ENCODE measurements around the gene MCTP1. TPM values are rescaled to one million over a fixed set of nuclear protein-coding genes. Genes with fewer than 3 reads are reported as not detected.

The MCTP1 gene
- total and polyA plus RNA-seq, 2 experiments from 2014 or later = 0.23 TPM; not detected in 1

DNA sequence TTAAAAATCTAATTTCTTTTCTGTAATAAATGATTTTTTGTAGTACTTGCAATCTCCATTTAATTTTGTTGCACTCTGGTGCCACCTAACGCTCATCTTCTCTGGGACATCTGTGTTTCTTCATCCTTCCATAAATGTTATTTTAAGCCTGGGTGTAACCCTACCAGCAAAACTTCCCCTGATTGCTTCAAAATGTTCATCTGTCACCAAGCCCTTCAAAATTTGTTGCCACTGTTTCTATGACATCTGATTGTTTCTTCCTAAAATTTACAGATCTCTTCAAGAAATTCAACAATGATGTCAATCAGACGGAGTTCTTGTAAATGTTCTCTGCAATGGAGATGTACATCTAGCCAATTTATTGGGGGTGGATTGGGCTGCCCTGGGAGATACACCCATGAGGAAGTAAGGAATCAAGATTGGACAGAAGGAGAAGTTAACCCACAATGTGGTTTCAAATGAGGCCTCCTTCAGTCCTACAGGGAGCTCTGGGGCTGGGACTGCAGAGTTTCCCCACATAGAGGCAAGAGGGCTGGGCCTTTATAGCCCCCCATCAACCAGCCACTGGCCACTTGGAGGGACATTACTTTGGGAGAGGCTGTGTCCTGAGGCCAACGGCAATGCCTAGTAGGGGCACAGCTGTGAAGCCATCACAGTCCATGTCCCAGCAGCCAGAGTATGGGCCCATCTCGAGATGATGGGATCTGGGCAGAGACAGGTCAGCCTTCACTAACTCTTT, 23.3 kb downstream of the MCTP1 start:
- DNase-seq = peak; percentile 58
- H3K36me3 ChIP-seq (ENCODE audit: low read depth) = no peaks in the 10 kb centered on the region
- no peak overlapping the region for H2AFZ ChIP-seq
- H3K9ac ChIP-seq = no peak overlapping the region
- no peaks in the 10 kb centered on the region for H3K9me2 ChIP-seq (ENCODE audit: insufficient read depth)
- H3K4me1 ChIP-seq (ENCODE audit: insufficient read depth) = no peaks in the 10 kb centered on the region
- no peak overlapping the region for H3K4me3 ChIP-seq
- WGBS, 2 experiments (ENCODE audit: low coverage in 1 of 2, low lambda C conversion rate in 2 of 2, missing lambda C conversion rate in 2 of 2) = 16 to 23% methylated on average over 4 of the region's 4 CpGs
- H3K27me3 ChIP-seq (replicated peaks; ENCODE audit: insufficient read depth) = peaks cover 7% of the 10 kb centered on the region
- no peaks in the 10 kb centered on the region for H3F3A ChIP-seq (ENCODE audit: insufficient read depth)
- in situ Hi-C loops (cut with MboI) = no loop called here
- H3K4me2 ChIP-seq (ENCODE audit: unreplicated experiment) = no peak overlapping the region
- H3K79me2 ChIP-seq (ENCODE audit: insufficient read depth) = no peaks in the 10 kb centered on the region
- TF ChIP-seq EZH2 (IDR thresholded peaks at IDR 0.05; ENCODE audit: insufficient read depth, poor library complexity, severe bottlenecking) (no peak), EZH2phosphoT487 (IDR thresholded peaks at IDR 0.05; ENCODE audit: insufficient read depth, low read depth) (no peak)
- H3K9me3 ChIP-seq (ENCODE audit: low read depth) = no peaks in the 10 kb centered on the region
- no peaks in the 10 kb centered on the region for H4K20me1 ChIP-seq (ENCODE audit: insufficient read depth)
- no peak overlapping the region for H3K27ac ChIP-seq

GRCh38 chr5:95256991-95257390, 27.9 kb downstream of the MCTP1 start:
- no peak overlapping the region for H3K4me3 ChIP-seq
- H3K9me3 ChIP-seq (ENCODE audit: low read depth) = no peaks in the 10 kb centered on the region
- H3K9me2 ChIP-seq (ENCODE audit: insufficient read depth) = no peaks in the 10 kb centered on the region
- no peaks in the 10 kb centered on the region for H3K4me1 ChIP-seq (ENCODE audit: insufficient read depth)
- in situ Hi-C loops (cut with MboI) = no loop called here
- no peaks in the 10 kb centered on the region for H4K20me1 ChIP-seq (ENCODE audit: insufficient read depth)
- no peak overlapping the region for H3K9ac ChIP-seq
- H3K4me2 ChIP-seq (ENCODE audit: unreplicated experiment) = no peak overlapping the region
- no peak overlapping the region for H2AFZ ChIP-seq
- no peaks in the 10 kb centered on the region for H3K36me3 ChIP-seq (ENCODE audit: low read depth)
- no peaks in the 10 kb centered on the region for H3K79me2 ChIP-seq (ENCODE audit: insufficient read depth)
- no peaks in the 10 kb centered on the region for H3F3A ChIP-seq (ENCODE audit: insufficient read depth)
- TF ChIP-seq EZH2phosphoT487 (IDR thresholded peaks at IDR 0.05; ENCODE audit: insufficient read depth, low read depth) = no peak
- TF ChIP-seq EZH2 (IDR thresholded peaks at IDR 0.05; ENCODE audit: insufficient read depth, poor library complexity, severe bottlenecking) = no peak
- DNase-seq = no peak
- H3K27me3 ChIP-seq (replicated peaks; ENCODE audit: insufficient read depth) = no peaks in the 10 kb centered on the region; the same call in 1 of the 2 replicates
- no peak overlapping the region for H3K27ac ChIP-seq

GRCh38 chr5:95256446-95256845, 28.4 kb downstream of the MCTP1 start:
- Histone ChIP-seq H3F3A (ENCODE audit: insufficient read depth) (no peaks in the 10 kb centered on the region), H3K4me1 (ENCODE audit: insufficient read depth) (no peaks in the 10 kb centered on the region), H3K4me2 (ENCODE audit: unreplicated experiment) (no peak overlapping the region), H3K9ac (no peak overlapping the region), H3K36me3 (ENCODE audit: low read depth) (no peaks in the 10 kb centered on the region), H3K27ac (no peak overlapping the region), H3K27me3 (replicated peaks; ENCODE audit: insufficient read depth) (no peaks in the 10 kb centered on the region; the same call in 1 of the 2 replicates), H3K9me3 (ENCODE audit: low read depth) (no peaks in the 10 kb centered on the region), H4K20me1 (ENCODE audit: insufficient read depth) (no peaks in the 10 kb centered on the region), H3K4me3 (no peak overlapping the region), H3K79me2 (ENCODE audit: insufficient read depth) (no peaks in the 10 kb centered on the region), H2AFZ (no peak overlapping the region), H3K9me2 (ENCODE audit: insufficient read depth) (no peaks in the 10 kb centered on the region)
- in situ Hi-C loops (cut with MboI) = no loop called here
- TF ChIP-seq EZH2phosphoT487 (IDR thresholded peaks at IDR 0.05; ENCODE audit: insufficient read depth, low read depth) (no peak), EZH2 (IDR thresholded peaks at IDR 0.05; ENCODE audit: insufficient read depth, poor library complexity, severe bottlenecking) (no peak)
- 4 to 7% methylated on average over 2 of the region's 2 CpGs for WGBS, 2 experiments (ENCODE audit: low coverage in 1 of 2, low lambda C conversion rate in 2 of 2, missing lambda C conversion rate in 2 of 2)
- no peak for DNase-seq

GRCh38 chr5:95252801-95253200, 32.1 kb downstream of the MCTP1 start:
- DNase-seq = no peak
- Histone ChIP-seq H3K4me2 (ENCODE audit: unreplicated experiment) (no peak overlapping the region), H3K4me1 (ENCODE audit: insufficient read depth) (no peaks in the 10 kb centered on the region), H4K20me1 (ENCODE audit: insufficient read depth) (no peaks in the 10 kb centered on the region), H3K27ac (no peak overlapping the region), H3K4me3 (no peak overlapping the region), H3K9me3 (ENCODE audit: low read depth) (no peaks in the 10 kb centered on the region), H2AFZ (no peak overlapping the region), H3K27me3 (replicated peaks; ENCODE audit: insufficient read depth) (no peaks in the 10 kb centered on the region; the same call in 1 of the 2 replicates), H3K9ac (no peak overlapping the region), H3F3A (ENCODE audit: insufficient read depth) (no peaks in the 10 kb centered on the region), H3K36me3 (ENCODE audit: low read depth) (no peaks in the 10 kb centered on the region), H3K9me2 (ENCODE audit: insufficient read depth) (no peaks in the 10 kb centered on the region), H3K79me2 (ENCODE audit: insufficient read depth) (no peaks in the 10 kb centered on the region)
- in situ Hi-C loops (cut with MboI) = no loop called here
- TF ChIP-seq EZH2phosphoT487 (IDR thresholded peaks at IDR 0.05; ENCODE audit: insufficient read depth, low read depth) (no peak), EZH2 (IDR thresholded peaks at IDR 0.05; ENCODE audit: insufficient read depth, poor library complexity, severe bottlenecking) (no peak)

DNA sequence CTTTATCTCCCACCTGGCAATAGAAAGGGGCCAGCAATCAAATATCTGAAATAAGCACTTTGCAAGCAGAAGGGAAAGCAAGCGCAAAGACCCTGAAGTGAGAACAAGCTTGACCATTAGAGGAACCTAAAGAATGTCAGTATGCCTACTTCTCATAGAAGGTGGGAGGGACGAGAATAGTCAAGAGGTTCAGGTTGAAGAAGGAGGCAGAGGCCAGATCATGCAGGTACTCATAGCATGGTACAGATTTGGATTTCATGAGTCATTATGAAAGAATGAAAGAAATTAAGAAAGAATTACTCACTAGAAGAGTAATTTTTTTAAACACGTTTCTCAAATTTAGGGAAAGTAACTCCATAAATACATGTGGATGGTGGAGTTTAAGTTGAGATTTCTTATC, 33.7 kb downstream of the MCTP1 start:
- Histone ChIP-seq H3K9me2 (ENCODE audit: insufficient read depth) (no peaks in the 10 kb centered on the region), H3K9me3 (ENCODE audit: low read depth) (no peaks in the 10 kb centered on the region), H3K4me1 (ENCODE audit: insufficient read depth) (no peaks in the 10 kb centered on the region), H4K20me1 (ENCODE audit: insufficient read depth) (no peaks in the 10 kb centered on the region), H3K9ac (no peak overlapping the region), H3K27ac (no peak overlapping the region), H3K79me2 (ENCODE audit: insufficient read depth) (no peaks in the 10 kb centered on the region), H2AFZ (no peak overlapping the region), H3K27me3 (replicated peaks; ENCODE audit: insufficient read depth) (no peaks in the 10 kb centered on the region; the same call in 1 of the 2 replicates), H3F3A (ENCODE audit: insufficient read depth) (no peaks in the 10 kb centered on the region), H3K36me3 (ENCODE audit: low read depth) (no peaks in the 10 kb centered on the region), H3K4me2 (ENCODE audit: unreplicated experiment) (no peak overlapping the region), H3K4me3 (no peak overlapping the region)
- no peak for TF ChIP-seq EZH2phosphoT487 (IDR thresholded peaks at IDR 0.05; ENCODE audit: insufficient read depth, low read depth)
- TF ChIP-seq EZH2 (IDR thresholded peaks at IDR 0.05; ENCODE audit: insufficient read depth, poor library complexity, severe bottlenecking) = no peak
- WGBS, 2 experiments (ENCODE audit: low coverage in 1 of 2, low lambda C conversion rate in 2 of 2, missing lambda C conversion rate in 2 of 2) = 52 to 58% methylated on average over 3 of the region's 3 CpGs
- in situ Hi-C loops (cut with MboI) = no loop called here
- DNase-seq = no peak

Data from GM23248 (cell line).